ENCODE data around the gene MMP20. TPM values are rescaled to one million over a fixed set of nuclear protein-coding genes. Genes with fewer than 3 reads are reported as not detected.

The MMP20 gene
- total RNA-seq, 1 experiment from 2014 or later = not detected

DNA sequence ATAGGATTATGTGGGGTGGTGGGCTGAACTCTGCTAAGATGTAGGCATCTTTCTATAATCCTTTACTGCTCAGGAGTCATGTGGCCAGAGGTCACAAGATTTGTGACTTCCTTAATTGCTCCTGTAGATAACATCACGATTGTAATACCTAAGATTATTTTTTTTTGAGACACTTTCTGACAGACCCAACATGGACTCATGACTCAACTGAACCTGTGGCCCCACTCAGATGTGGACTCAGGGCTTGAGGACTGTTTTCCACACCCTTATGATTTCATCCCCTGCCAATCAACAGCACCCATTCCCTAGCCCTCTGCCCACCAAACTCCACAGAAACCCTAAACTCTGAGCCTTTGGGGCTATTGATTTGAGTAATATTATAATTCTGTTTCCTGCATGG lies 59.0 kb downstream of the MMP20 start (continued):
- TF ChIP-seq, protein P1, sequence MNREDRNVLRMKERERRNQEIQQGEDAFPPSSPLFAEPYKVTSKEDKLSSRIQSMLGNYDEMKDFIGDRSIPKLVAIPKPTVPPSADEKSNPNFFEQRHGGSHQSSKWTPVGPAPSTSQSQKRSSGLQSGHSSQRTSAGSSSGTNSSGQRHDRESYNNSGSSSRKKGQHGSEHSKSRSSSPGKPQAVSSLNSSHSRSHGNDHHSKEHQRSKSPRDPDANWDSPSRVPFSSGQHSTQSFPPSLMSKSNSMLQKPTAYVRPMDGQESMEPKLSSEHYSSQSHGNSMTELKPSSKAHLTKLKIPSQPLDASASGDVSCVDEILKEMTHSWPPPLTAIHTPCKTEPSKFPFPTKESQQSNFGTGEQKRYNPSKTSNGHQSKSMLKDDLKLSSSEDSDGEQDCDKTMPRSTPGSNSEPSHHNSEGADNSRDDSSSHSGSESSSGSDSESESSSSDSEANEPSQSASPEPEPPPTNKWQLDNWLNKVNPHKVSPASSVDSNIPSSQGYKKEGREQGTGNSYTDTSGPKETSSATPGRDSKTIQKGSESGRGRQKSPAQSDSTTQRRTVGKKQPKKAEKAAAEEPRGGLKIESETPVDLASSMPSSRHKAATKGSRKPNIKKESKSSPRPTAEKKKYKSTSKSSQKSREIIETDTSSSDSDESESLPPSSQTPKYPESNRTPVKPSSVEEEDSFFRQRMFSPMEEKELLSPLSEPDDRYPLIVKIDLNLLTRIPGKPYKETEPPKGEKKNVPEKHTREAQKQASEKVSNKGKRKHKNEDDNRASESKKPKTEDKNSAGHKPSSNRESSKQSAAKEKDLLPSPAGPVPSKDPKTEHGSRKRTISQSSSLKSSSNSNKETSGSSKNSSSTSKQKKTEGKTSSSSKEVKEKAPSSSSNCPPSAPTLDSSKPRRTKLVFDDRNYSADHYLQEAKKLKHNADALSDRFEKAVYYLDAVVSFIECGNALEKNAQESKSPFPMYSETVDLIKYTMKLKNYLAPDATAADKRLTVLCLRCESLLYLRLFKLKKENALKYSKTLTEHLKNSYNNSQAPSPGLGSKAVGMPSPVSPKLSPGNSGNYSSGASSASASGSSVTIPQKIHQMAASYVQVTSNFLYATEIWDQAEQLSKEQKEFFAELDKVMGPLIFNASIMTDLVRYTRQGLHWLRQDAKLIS (CRISPR knock-in tag; IDR thresholded peaks at IDR 0.05; ENCODE audit: borderline replicate concordance) = no peak
- TF ChIP-seq ZNF121 (CRISPR knock-in tag; IDR thresholded peaks at IDR 0.05) (no peak), CBFB (CRISPR knock-in tag; IDR thresholded peaks at IDR 0.05; ENCODE audit: low read depth) (no peak), EMX1 (CRISPR knock-in tag; IDR thresholded peaks at IDR 0.05) (no peak)
- TF ChIP-seq, protein P2, sequence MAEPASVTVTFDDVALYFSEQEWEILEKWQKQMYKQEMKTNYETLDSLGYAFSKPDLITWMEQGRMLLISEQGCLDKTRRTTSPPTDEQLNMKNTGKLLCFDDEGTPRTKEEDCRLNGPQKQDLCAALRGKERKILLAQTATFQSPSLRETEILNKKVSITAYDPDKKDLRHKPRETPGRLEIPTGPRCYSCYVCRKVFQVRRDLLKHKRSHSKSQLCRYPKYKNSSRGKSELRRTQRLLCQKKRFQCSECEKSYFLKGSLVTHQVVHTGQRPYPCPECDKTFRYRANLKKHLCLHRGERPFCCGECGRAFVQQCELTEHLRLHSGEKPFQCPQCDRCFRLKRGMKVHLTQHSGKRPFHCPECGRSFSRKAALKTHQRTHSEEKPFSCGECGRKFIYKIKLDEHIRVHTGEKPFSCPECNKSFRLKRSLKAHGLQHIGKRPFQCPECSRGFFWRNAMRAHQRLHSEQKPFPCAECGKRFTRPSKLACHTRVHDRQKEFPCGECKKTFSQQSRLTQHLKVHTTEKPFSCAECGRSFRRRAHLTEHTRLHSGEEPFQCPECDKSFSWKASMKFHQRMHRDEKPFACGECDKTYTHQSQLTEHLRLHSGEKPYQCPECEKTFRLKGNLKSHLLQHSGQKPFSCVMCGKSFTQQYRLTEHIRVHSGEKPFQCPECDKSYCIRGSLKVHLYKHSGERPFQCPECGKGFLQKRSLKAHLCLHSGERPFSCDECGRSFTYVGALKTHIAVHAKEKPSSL (CRISPR knock-in tag; conservative IDR thresholded peaks at IDR 0.05) = no peak
- TF ChIP-seq, protein P3, sequence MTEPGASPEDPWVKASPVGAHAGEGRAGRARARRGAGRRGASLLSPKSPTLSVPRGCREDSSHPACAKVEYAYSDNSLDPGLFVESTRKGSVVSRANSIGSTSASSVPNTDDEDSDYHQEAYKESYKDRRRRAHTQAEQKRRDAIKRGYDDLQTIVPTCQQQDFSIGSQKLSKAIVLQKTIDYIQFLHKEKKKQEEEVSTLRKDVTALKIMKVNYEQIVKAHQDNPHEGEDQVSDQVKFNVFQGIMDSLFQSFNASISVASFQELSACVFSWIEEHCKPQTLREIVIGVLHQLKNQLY (CRISPR knock-in tag; IDR thresholded peaks at IDR 0.05) = no peak

DNA sequence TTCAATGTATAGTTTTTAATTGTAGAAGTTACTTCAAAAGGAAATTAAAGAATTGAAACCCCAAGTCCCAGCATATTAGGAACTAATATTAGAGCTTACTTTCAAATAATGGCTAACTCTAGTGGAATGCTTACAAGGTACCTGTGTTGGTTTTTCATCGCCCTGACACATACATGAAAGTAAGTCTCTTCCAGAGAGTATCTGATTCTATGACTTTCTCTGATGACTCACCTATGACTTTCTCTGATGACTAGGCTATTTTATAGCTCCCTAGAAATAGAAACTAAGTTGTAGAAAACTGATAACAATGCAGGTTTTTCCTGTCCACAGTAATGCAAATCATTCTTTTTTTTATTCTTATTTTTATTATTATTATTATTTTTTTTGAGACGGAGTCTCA lies 61.0 kb downstream of the MMP20 start:
- no peak for DNase-seq (ENCODE audit: low spot score)
- no peak for ATAC-seq
- Mint-ChIP-seq H3K36me3 (peaks cover 33% of the 10 kb centered on the region), H3K27me3 (ENCODE audit: low read depth) (no peaks in the 10 kb centered on the region; the same call in 1 of the 2 replicates), H3K4me3 (no peak overlapping the region), H3K4me1 (peaks cover 24% of the 10 kb centered on the region), H3K27ac (no peak overlapping the region), H3K9me3 (peaks cover 30% of the 10 kb centered on the region)
- POLR2A ChIA-PET = no interaction called here
- CTCF ChIA-PET = no interaction called here
- TF ChIP-seq, protein P4, sequence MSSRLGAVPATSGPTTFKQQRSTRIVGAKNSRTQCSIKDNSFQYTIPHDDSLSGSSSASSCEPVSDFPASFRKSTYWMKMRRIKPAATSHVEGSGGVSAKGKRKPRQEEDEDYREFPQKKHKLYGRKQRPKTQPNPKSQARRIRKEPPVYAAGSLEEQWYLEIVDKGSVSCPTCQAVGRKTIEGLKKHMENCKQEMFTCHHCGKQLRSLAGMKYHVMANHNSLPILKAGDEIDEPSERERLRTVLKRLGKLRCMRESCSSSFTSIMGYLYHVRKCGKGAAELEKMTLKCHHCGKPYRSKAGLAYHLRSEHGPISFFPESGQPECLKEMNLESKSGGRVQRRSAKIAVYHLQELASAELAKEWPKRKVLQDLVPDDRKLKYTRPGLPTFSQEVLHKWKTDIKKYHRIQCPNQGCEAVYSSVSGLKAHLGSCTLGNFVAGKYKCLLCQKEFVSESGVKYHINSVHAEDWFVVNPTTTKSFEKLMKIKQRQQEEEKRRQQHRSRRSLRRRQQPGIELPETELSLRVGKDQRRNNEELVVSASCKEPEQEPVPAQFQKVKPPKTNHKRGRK (CRISPR knock-in tag; IDR thresholded peaks at IDR 0.05; ENCODE audit: borderline replicate concordance) = no peak
- TF ChIP-seq, protein P5, sequence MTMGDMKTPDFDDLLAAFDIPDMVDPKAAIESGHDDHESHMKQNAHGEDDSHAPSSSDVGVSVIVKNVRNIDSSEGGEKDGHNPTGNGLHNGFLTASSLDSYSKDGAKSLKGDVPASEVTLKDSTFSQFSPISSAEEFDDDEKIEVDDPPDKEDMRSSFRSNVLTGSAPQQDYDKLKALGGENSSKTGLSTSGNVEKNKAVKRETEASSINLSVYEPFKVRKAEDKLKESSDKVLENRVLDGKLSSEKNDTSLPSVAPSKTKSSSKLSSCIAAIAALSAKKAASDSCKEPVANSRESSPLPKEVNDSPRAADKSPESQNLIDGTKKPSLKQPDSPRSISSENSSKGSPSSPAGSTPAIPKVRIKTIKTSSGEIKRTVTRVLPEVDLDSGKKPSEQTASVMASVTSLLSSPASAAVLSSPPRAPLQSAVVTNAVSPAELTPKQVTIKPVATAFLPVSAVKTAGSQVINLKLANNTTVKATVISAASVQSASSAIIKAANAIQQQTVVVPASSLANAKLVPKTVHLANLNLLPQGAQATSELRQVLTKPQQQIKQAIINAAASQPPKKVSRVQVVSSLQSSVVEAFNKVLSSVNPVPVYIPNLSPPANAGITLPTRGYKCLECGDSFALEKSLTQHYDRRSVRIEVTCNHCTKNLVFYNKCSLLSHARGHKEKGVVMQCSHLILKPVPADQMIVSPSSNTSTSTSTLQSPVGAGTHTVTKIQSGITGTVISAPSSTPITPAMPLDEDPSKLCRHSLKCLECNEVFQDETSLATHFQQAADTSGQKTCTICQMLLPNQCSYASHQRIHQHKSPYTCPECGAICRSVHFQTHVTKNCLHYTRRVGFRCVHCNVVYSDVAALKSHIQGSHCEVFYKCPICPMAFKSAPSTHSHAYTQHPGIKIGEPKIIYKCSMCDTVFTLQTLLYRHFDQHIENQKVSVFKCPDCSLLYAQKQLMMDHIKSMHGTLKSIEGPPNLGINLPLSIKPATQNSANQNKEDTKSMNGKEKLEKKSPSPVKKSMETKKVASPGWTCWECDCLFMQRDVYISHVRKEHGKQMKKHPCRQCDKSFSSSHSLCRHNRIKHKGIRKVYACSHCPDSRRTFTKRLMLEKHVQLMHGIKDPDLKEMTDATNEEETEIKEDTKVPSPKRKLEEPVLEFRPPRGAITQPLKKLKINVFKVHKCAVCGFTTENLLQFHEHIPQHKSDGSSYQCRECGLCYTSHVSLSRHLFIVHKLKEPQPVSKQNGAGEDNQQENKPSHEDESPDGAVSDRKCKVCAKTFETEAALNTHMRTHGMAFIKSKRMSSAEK (CRISPR knock-in tag; IDR thresholded peaks at IDR 0.05; ENCODE audit: borderline replicate concordance) = no peak
- TF ChIP-seq ETV6 (CRISPR knock-in tag; IDR thresholded peaks at IDR 0.05) (no peak), GABPB1 (CRISPR knock-in tag; IDR thresholded peaks at IDR 0.05) (no peak)
- TF ChIP-seq, protein P6, sequence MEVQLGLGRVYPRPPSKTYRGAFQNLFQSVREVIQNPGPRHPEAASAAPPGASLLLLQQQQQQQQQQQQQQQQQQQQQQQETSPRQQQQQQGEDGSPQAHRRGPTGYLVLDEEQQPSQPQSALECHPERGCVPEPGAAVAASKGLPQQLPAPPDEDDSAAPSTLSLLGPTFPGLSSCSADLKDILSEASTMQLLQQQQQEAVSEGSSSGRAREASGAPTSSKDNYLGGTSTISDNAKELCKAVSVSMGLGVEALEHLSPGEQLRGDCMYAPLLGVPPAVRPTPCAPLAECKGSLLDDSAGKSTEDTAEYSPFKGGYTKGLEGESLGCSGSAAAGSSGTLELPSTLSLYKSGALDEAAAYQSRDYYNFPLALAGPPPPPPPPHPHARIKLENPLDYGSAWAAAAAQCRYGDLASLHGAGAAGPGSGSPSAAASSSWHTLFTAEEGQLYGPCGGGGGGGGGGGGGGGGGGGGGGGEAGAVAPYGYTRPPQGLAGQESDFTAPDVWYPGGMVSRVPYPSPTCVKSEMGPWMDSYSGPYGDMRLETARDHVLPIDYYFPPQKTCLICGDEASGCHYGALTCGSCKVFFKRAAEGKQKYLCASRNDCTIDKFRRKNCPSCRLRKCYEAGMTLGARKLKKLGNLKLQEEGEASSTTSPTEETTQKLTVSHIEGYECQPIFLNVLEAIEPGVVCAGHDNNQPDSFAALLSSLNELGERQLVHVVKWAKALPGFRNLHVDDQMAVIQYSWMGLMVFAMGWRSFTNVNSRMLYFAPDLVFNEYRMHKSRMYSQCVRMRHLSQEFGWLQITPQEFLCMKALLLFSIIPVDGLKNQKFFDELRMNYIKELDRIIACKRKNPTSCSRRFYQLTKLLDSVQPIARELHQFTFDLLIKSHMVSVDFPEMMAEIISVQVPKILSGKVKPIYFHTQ (CRISPR knock-in tag; IDR thresholded peaks at IDR 0.05) = no peak
- TF ChIP-seq, protein P7, sequence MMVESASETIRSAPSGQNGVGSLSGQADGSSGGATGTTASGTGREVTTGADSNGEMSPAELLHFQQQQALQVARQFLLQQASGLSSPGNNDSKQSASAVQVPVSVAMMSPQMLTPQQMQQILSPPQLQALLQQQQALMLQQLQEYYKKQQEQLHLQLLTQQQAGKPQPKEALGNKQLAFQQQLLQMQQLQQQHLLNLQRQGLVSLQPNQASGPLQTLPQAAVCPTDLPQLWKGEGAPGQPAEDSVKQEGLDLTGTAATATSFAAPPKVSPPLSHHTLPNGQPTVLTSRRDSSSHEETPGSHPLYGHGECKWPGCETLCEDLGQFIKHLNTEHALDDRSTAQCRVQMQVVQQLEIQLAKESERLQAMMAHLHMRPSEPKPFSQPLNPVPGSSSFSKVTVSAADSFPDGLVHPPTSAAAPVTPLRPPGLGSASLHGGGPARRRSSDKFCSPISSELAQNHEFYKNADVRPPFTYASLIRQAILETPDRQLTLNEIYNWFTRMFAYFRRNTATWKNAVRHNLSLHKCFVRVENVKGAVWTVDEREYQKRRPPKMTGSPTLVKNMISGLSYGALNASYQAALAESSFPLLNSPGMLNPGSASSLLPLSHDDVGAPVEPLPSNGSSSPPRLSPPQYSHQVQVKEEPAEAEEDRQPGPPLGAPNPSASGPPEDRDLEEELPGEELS (CRISPR knock-in tag; IDR thresholded peaks at IDR 0.05) = no peak
- TF ChIP-seq, protein P8, sequence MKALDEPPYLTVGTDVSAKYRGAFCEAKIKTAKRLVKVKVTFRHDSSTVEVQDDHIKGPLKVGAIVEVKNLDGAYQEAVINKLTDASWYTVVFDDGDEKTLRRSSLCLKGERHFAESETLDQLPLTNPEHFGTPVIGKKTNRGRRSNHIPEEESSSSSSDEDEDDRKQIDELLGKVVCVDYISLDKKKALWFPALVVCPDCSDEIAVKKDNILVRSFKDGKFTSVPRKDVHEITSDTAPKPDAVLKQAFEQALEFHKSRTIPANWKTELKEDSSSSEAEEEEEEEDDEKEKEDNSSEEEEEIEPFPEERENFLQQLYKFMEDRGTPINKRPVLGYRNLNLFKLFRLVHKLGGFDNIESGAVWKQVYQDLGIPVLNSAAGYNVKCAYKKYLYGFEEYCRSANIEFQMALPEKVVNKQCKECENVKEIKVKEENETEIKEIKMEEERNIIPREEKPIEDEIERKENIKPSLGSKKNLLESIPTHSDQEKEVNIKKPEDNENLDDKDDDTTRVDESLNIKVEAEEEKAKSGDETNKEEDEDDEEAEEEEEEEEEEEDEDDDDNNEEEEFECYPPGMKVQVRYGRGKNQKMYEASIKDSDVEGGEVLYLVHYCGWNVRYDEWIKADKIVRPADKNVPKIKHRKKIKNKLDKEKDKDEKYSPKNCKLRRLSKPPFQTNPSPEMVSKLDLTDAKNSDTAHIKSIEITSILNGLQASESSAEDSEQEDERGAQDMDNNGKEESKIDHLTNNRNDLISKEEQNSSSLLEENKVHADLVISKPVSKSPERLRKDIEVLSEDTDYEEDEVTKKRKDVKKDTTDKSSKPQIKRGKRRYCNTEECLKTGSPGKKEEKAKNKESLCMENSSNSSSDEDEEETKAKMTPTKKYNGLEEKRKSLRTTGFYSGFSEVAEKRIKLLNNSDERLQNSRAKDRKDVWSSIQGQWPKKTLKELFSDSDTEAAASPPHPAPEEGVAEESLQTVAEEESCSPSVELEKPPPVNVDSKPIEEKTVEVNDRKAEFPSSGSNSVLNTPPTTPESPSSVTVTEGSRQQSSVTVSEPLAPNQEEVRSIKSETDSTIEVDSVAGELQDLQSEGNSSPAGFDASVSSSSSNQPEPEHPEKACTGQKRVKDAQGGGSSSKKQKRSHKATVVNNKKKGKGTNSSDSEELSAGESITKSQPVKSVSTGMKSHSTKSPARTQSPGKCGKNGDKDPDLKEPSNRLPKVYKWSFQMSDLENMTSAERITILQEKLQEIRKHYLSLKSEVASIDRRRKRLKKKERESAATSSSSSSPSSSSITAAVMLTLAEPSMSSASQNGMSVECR (CRISPR knock-in tag; IDR thresholded peaks at IDR 0.05; ENCODE audit: borderline replicate concordance) = no peak
